ENCODE data around the gene SCARF2.
A peak's percentile ranks its signal among the peaks of the same experiment; 100 is the strongest.

SCARF2 gene

GRCh38 chr22:20427104-20427944 is 10.3 kb downstream of the SCARF2 start:
- H3K4me3 ChIP-seq (ENCODE audit: low read length), result no peak overlapping the region
- no peak for DNase-seq (ENCODE audit: low read depth, low spot score)
- H3K27me3 ChIP-seq (ENCODE audit: control insufficient read depth, insufficient read depth, low read length), result peaks cover 2% of the 10 kb centered on the region; the same call in 1 of the 2 replicates
- H3K27ac ChIP-seq (ENCODE audit: low read length), result no peak overlapping the region
- WGBS (ENCODE audit: insufficient coverage, insufficient read length), result no CpG with 5 or more reads among the region's 8 CpGs
- no peaks in the 10 kb centered on the region; the same call in 1 of the 2 replicates for H3K36me3 ChIP-seq (ENCODE audit: control insufficient read depth, insufficient read depth, low read length)
- H3K9me3 ChIP-seq (ENCODE audit: control insufficient read depth, insufficient read depth, low read length), result no peaks in the 10 kb centered on the region
- H3K4me1 ChIP-seq (ENCODE audit: control insufficient read depth, insufficient read depth, low read length), result peaks cover 16% of the 10 kb centered on the region

GRCh38 chr22:20426259-20426615 is 11.4 kb downstream of the SCARF2 start:
- Histone ChIP-seq H3K9me3 (ENCODE audit: control insufficient read depth, insufficient read depth, low read length) (no peaks in the 10 kb centered on the region), H3K4me3 (ENCODE audit: low read length) (0 out of 2 replicates have a peak overlapping the region, but pooled peaks have one; percentile 3), H3K27me3 (ENCODE audit: control insufficient read depth, insufficient read depth, low read length) (peaks cover 2% of the 10 kb centered on the region; the same call in 1 of the 2 replicates), H3K4me1 (ENCODE audit: control insufficient read depth, insufficient read depth, low read length) (peaks cover 13% of the 10 kb centered on the region), H3K36me3 (ENCODE audit: control insufficient read depth, insufficient read depth, low read length) (no peaks in the 10 kb centered on the region; the same call in 1 of the 2 replicates), H3K27ac (ENCODE audit: low read length) (no peak overlapping the region)
- WGBS (ENCODE audit: insufficient coverage, insufficient read length), result no CpG with 5 or more reads among the region's 12 CpGs
- no peak for DNase-seq (ENCODE audit: low read depth, low spot score)

GRCh38 chr22:20425566-20426258 is 11.9 kb downstream of the SCARF2 start:
- Histone ChIP-seq H3K27ac (ENCODE audit: low read length) (no peak overlapping the region), H3K9me3 (ENCODE audit: control insufficient read depth, insufficient read depth, low read length) (no peaks in the 10 kb centered on the region), H3K27me3 (ENCODE audit: control insufficient read depth, insufficient read depth, low read length) (peaks cover 2% of the 10 kb centered on the region; the same call in 1 of the 2 replicates), H3K4me3 (ENCODE audit: low read length) (peak overlapping the region; percentile 13; the same call in 1 of the 2 replicates), H3K36me3 (ENCODE audit: control insufficient read depth, insufficient read depth, low read length) (no peaks in the 10 kb centered on the region; the same call in 1 of the 2 replicates), H3K4me1 (ENCODE audit: control insufficient read depth, insufficient read depth, low read length) (peaks cover 10% of the 10 kb centered on the region)
- DNase-seq (ENCODE audit: low read depth, low spot score), result no peak
- WGBS (ENCODE audit: insufficient coverage, insufficient read length), result no CpG with 5 or more reads among the region's 96 CpGs

- peak overlapping the region; percentile 13; the same call in 1 of the 2 replicates for H3K4me3 ChIP-seq (ENCODE audit: low read length)
- no CpG with 5 or more reads among the region's 59 CpGs for WGBS (ENCODE audit: insufficient coverage, insufficient read length)
- no peak for DNase-seq (ENCODE audit: low read depth, low spot score)
Measured at GRCh38 chr22:20424932-20425565, 12.6 kb downstream of the SCARF2 start.

GRCh38 chr22:20424568-20424931 is 13.1 kb downstream of the SCARF2 start:
- Histone ChIP-seq H3K4me3 (ENCODE audit: low read length) (no peak overlapping the region), H3K27ac (ENCODE audit: low read length) (no peak overlapping the region), H3K9me3 (ENCODE audit: control insufficient read depth, insufficient read depth, low read length) (no peaks in the 10 kb centered on the region), H3K4me1 (ENCODE audit: control insufficient read depth, insufficient read depth, low read length) (peaks cover 6% of the 10 kb centered on the region), H3K27me3 (ENCODE audit: control insufficient read depth, insufficient read depth, low read length) (no peaks in the 10 kb centered on the region; the same call in 1 of the 2 replicates), H3K36me3 (ENCODE audit: control insufficient read depth, insufficient read depth, low read length) (no peaks in the 10 kb centered on the region; the same call in 1 of the 2 replicates)
- WGBS (ENCODE audit: insufficient coverage, insufficient read length), result no CpG with 5 or more reads among the region's 15 CpGs
- no peak for DNase-seq (ENCODE audit: low read depth, low spot score)

More at GRCh38 chr22:20424932-20425565, 12.6 kb downstream of the SCARF2 start:
- Histone ChIP-seq H3K27me3 (ENCODE audit: control insufficient read depth, insufficient read depth, low read length) (peaks cover under 1% of the 10 kb centered on the region; the same call in 1 of the 2 replicates), H3K4me1 (ENCODE audit: control insufficient read depth, insufficient read depth, low read length) (peaks cover 6% of the 10 kb centered on the region), H3K27ac (ENCODE audit: low read length) (no peak overlapping the region), H3K9me3 (ENCODE audit: control insufficient read depth, insufficient read depth, low read length) (no peaks in the 10 kb centered on the region), H3K36me3 (ENCODE audit: control insufficient read depth, insufficient read depth, low read length) (no peaks in the 10 kb centered on the region; the same call in 1 of the 2 replicates)

- Histone ChIP-seq H3K27ac (ENCODE audit: low read length) (no peak overlapping the region), H3K27me3 (ENCODE audit: control insufficient read depth, insufficient read depth, low read length) (no peaks in the 10 kb centered on the region; the same call in 1 of the 2 replicates), H3K4me3 (ENCODE audit: low read length) (no peak overlapping the region), H3K9me3 (ENCODE audit: control insufficient read depth, insufficient read depth, low read length) (no peaks in the 10 kb centered on the region), H3K4me1 (ENCODE audit: control insufficient read depth, insufficient read depth, low read length) (peaks cover 3% of the 10 kb centered on the region; the same call in 1 of the 2 replicates), H3K36me3 (ENCODE audit: control insufficient read depth, insufficient read depth, low read length) (no peaks in the 10 kb centered on the region; the same call in 1 of the 2 replicates)
- no CpG with 5 or more reads among the region's 31 CpGs for WGBS (ENCODE audit: insufficient coverage, insufficient read length)
- DNase-seq (ENCODE audit: low read depth, low spot score), result no peak
Measured at GRCh38 chr22:20423906-20424551, 13.6 kb downstream of the SCARF2 start.

GRCh38 chr22:20423008-20423905 is 14.4 kb downstream of the SCARF2 start:
- no peak overlapping the region for H3K27ac ChIP-seq (ENCODE audit: low read length)

GRCh38 chr22:20422271-20423007 is 15.2 kb downstream of the SCARF2 start:
- Histone ChIP-seq H3K27ac (ENCODE audit: low read length) (no peak overlapping the region), H3K4me3 (ENCODE audit: low read length) (no peak overlapping the region), H3K27me3 (ENCODE audit: control insufficient read depth, insufficient read depth, low read length) (no peaks in the 10 kb centered on the region; the same call in 1 of the 2 replicates), H3K9me3 (ENCODE audit: control insufficient read depth, insufficient read depth, low read length) (no peaks in the 10 kb centered on the region), H3K36me3 (ENCODE audit: control insufficient read depth, insufficient read depth, low read length) (no peaks in the 10 kb centered on the region; the same call in 1 of the 2 replicates), H3K4me1 (ENCODE audit: control insufficient read depth, insufficient read depth, low read length) (no peaks in the 10 kb centered on the region)
- no peak for DNase-seq (ENCODE audit: low read depth, low spot score)
- 100% methylated on average over 2 of the region's 21 CpGs for WGBS (ENCODE audit: insufficient coverage, insufficient read length)

More at GRCh38 chr22:20423008-20423905, 14.4 kb downstream of the SCARF2 start:
- DNase-seq (ENCODE audit: low read depth, low spot score), result no peak
- WGBS (ENCODE audit: insufficient coverage, insufficient read length), result no CpG with 5 or more reads among the region's 20 CpGs
- Histone ChIP-seq H3K9me3 (ENCODE audit: control insufficient read depth, insufficient read depth, low read length) (no peaks in the 10 kb centered on the region), H3K27me3 (ENCODE audit: control insufficient read depth, insufficient read depth, low read length) (no peaks in the 10 kb centered on the region; the same call in 1 of the 2 replicates), H3K4me3 (ENCODE audit: low read length) (no peak overlapping the region), H3K36me3 (ENCODE audit: control insufficient read depth, insufficient read depth, low read length) (no peaks in the 10 kb centered on the region; the same call in 1 of the 2 replicates), H3K4me1 (ENCODE audit: control insufficient read depth, insufficient read depth, low read length) (no peaks in the 10 kb centered on the region)

- no peaks in the 10 kb centered on the region for H3K4me1 ChIP-seq (ENCODE audit: control insufficient read depth, insufficient read depth, low read length)
- H3K4me3 ChIP-seq (ENCODE audit: low read length), result no peak overlapping the region
- no peak for DNase-seq (ENCODE audit: low read depth, low spot score)
- no peaks in the 10 kb centered on the region; the same call in 1 of the 2 replicates for H3K36me3 ChIP-seq (ENCODE audit: control insufficient read depth, insufficient read depth, low read length)
- no CpG with 5 or more reads among the region's 7 CpGs for WGBS (ENCODE audit: insufficient coverage, insufficient read length)
- H3K9me3 ChIP-seq (ENCODE audit: control insufficient read depth, insufficient read depth, low read length), result no peaks in the 10 kb centered on the region
- H3K27ac ChIP-seq (ENCODE audit: low read length), result no peak overlapping the region
- H3K27me3 ChIP-seq (ENCODE audit: control insufficient read depth, insufficient read depth, low read length), result no peaks in the 10 kb centered on the region; the same call in 1 of the 2 replicates
Measured at GRCh38 chr22:20421507-20421874, 16.1 kb downstream of the SCARF2 start.

All from iPS DF 6.9 (cell line).